ENCODE measurements around the gene DHRSX. TPM values are rescaled to one million over a fixed set of nuclear protein-coding genes. Genes with fewer than 3 reads are reported as not detected.

DHRSX gene
- total and polyA plus RNA-seq, 2 donors (not counting 1 experiment from before 2014, with no cell fraction given), result 23.7 to 25.6 TPM

GRCh38 chrX:2450681-2451080 is 50.1 kb downstream of the DHRSX start:
- Histone ChIP-seq H3K4me2 (ENCODE audit: extremely low read depth, insufficient read depth, low read length) (no peak overlapping the region), H3K4me1 (ENCODE audit: control insufficient read depth, extremely low read depth, insufficient read depth, low read length) (no peaks in the 10 kb centered on the region), H3K36me3 (ENCODE audit: control insufficient read depth, insufficient read depth, low read length) (no peaks in the 10 kb centered on the region), H3K9ac (ENCODE audit: insufficient read depth, low read length) (no peak overlapping the region), H3K27me3 (ENCODE audit: control insufficient read depth, insufficient read depth, low read length) (no peaks in the 10 kb centered on the region), H3K4me3 (replicated peaks in 1 of 4; ENCODE audit: control extremely low read depth in 1 of 4, insufficient read depth in 1 of 4, low read depth in 3 of 4, low read length in 4 of 4) (no peak overlapping the region), H3K79me2 (ENCODE audit: control insufficient read depth, insufficient read depth, low read length) (peaks cover 10% of the 10 kb centered on the region), H3K27ac (ENCODE audit: insufficient read depth, low read length) (no peak overlapping the region), H3K9me3 (ENCODE audit: control insufficient read depth, insufficient read depth, low read depth, low read length) (no peaks in the 10 kb centered on the region), H2AFZ (ENCODE audit: low read length) (no peak overlapping the region), H4K20me1 (ENCODE audit: control insufficient read depth, extremely low read depth, insufficient read depth, low read length) (no peaks in the 10 kb centered on the region)
- DNase-seq (ENCODE audit: low read depth in 2 of 2), result no peak
- TF ChIP-seq EZH2 (IDR thresholded peaks at IDR 0.05; ENCODE audit: low read length, missing control alignments), result no peak
- no peak for TF ChIP-seq CTCF (conservative IDR thresholded peaks at IDR 0.05 in 1 of 2, IDR thresholded peaks at IDR 0.05 in 1 of 2; ENCODE audit: low read depth in 1 of 2, low read length in 2 of 2)

GRCh38 chrX:2449135-2449886 is 51.5 kb downstream of the DHRSX start:
- Histone ChIP-seq H3K27me3 (ENCODE audit: control insufficient read depth, insufficient read depth, low read length) (no peaks in the 10 kb centered on the region), H2AFZ (ENCODE audit: low read length) (no peak overlapping the region), H3K79me2 (ENCODE audit: control insufficient read depth, insufficient read depth, low read length) (peaks cover 12% of the 10 kb centered on the region), H3K9me3 (ENCODE audit: control insufficient read depth, insufficient read depth, low read depth, low read length) (no peaks in the 10 kb centered on the region), H3K9ac (ENCODE audit: insufficient read depth, low read length) (no peak overlapping the region), H3K4me1 (ENCODE audit: control insufficient read depth, extremely low read depth, insufficient read depth, low read length) (no peaks in the 10 kb centered on the region), H3K27ac (ENCODE audit: insufficient read depth, low read length) (no peak overlapping the region), H4K20me1 (ENCODE audit: control insufficient read depth, extremely low read depth, insufficient read depth, low read length) (no peaks in the 10 kb centered on the region), H3K4me2 (ENCODE audit: extremely low read depth, insufficient read depth, low read length) (no peak overlapping the region), H3K36me3 (ENCODE audit: control insufficient read depth, insufficient read depth, low read length) (no peaks in the 10 kb centered on the region), H3K4me3 (replicated peaks in 1 of 4; ENCODE audit: control extremely low read depth in 1 of 4, insufficient read depth in 1 of 4, low read depth in 3 of 4, low read length in 4 of 4) (no peak overlapping the region)
- TF ChIP-seq CTCF (conservative IDR thresholded peaks at IDR 0.05 in 1 of 2, IDR thresholded peaks at IDR 0.05 in 1 of 2; ENCODE audit: low read depth in 1 of 2, low read length in 2 of 2), result no peak
- no peak for TF ChIP-seq EZH2 (IDR thresholded peaks at IDR 0.05; ENCODE audit: low read length, missing control alignments)
- DNase-seq (ENCODE audit: low read depth in 2 of 2), result no peak

- H3K9me3 ChIP-seq (ENCODE audit: control insufficient read depth, insufficient read depth, low read depth, low read length), result no peaks in the 10 kb centered on the region
- no peak overlapping the region for H2AFZ ChIP-seq (ENCODE audit: low read length)
- H3K27ac ChIP-seq (ENCODE audit: insufficient read depth, low read length), result no peak overlapping the region
- no peaks in the 10 kb centered on the region for H3K27me3 ChIP-seq (ENCODE audit: control insufficient read depth, insufficient read depth, low read length)
- H3K9ac ChIP-seq (ENCODE audit: insufficient read depth, low read length), result no peak overlapping the region
- DNase-seq (ENCODE audit: low read depth in 2 of 2), result no peak
- H3K4me1 ChIP-seq (ENCODE audit: control insufficient read depth, extremely low read depth, insufficient read depth, low read length), result no peaks in the 10 kb centered on the region
- TF ChIP-seq CTCF (conservative IDR thresholded peaks at IDR 0.05 in 1 of 2, IDR thresholded peaks at IDR 0.05 in 1 of 2; ENCODE audit: low read depth in 1 of 2, low read length in 2 of 2), result no peak
- no peak for TF ChIP-seq EZH2 (IDR thresholded peaks at IDR 0.05; ENCODE audit: low read length, missing control alignments)
- no peak overlapping the region for H3K4me2 ChIP-seq (ENCODE audit: extremely low read depth, insufficient read depth, low read length)
- no peaks in the 10 kb centered on the region for H3K36me3 ChIP-seq (ENCODE audit: control insufficient read depth, insufficient read depth, low read length)
- no peaks in the 10 kb centered on the region for H4K20me1 ChIP-seq (ENCODE audit: control insufficient read depth, extremely low read depth, insufficient read depth, low read length)
- peaks cover 10% of the 10 kb centered on the region for H3K79me2 ChIP-seq (ENCODE audit: control insufficient read depth, insufficient read depth, low read length)
- H3K4me3 ChIP-seq (replicated peaks in 1 of 4; ENCODE audit: control extremely low read depth in 1 of 4, insufficient read depth in 1 of 4, low read depth in 3 of 4, low read length in 4 of 4), result no peak overlapping the region
Observed at GRCh38 chrX:2447484-2447883, 53.3 kb downstream of the DHRSX start.
